Erythroblast (primary cell): ENCODE measurements around the gene MSI2.

Source experiments
- GATA1 ChIP-seq: IDR thresholded peaks from 2 replicates; pipeline ENCODE4 v1.6.1; 2011; ENCODE audit warnings: low read depth, mild to moderate bottlenecking, control low read depth, low read length, moderate library complexity
- POLR2A ChIP-seq: IDR thresholded peaks from 2 replicates; pipeline ENCODE4 v1.6.1; 2011; ENCODE audit warnings: mild to moderate bottlenecking, low read length

GRCh38 chr17:57226793-57227192 lies 29.5 kb upstream of the MSI2 start:
- TF ChIP-seq POLR2A, result no peak
- TF ChIP-seq GATA1, result no peak
